B cell (primary cell): Measurements from ENCODE around the gene LRCH3.

Experiments used
- CTCF ChIP-seq: fragments of 200-600 bp; IDR thresholded peaks from one replicate; pipeline ENCODE4 v1.8.0; 2022; ENCODE audit warnings: antibody characterized with exemption, mild to moderate bottlenecking
- EZH2 ChIP-seq: IDR thresholded peaks from 2 replicates; pipeline ENCODE4 v1.6.1; 2012; ENCODE audit warnings: borderline replicate concordance, low read depth, mild to moderate bottlenecking, moderate library complexity, low read length; ENCODE audit not compliant: insufficient read depth, poor library complexity, severe bottlenecking

GRCh38 chr3:197753263-197753662 is 37.8 kb upstream of the LRCH3 start:
- TF ChIP-seq CTCF (peak; percentile 28), EZH2 (no peak)
